Choroid plexus epithelial cell (primary cell): ENCODE results near the gene TMEM252.

Source experiments
- DNase-seq: peaks from one replicate; pipeline ENCODE4 v3.0.0-alpha.2; 2010; ENCODE audit warnings: low read depth
- H3K4me3 ChIP-seq: 2 replicates; pipeline ENCODE4 v1.5.1; 2011; ENCODE audit warnings: low read depth, mild to moderate bottlenecking, control low read depth, low read length, moderate library complexity
- CTCF ChIP-seq: conservative IDR thresholded peaks from 2 replicates; pipeline ENCODE4 v1.5.1; 2011; ENCODE audit warnings: low read depth, mild to moderate bottlenecking, control low read depth, inconsistent platforms, low read length, moderate library complexity

Gene TMEM252, protein sequence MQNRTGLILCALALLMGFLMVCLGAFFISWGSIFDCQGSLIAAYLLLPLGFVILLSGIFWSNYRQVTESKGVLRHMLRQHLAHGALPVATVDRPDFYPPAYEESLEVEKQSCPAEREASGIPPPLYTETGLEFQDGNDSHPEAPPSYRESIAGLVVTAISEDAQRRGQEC

DNA sequence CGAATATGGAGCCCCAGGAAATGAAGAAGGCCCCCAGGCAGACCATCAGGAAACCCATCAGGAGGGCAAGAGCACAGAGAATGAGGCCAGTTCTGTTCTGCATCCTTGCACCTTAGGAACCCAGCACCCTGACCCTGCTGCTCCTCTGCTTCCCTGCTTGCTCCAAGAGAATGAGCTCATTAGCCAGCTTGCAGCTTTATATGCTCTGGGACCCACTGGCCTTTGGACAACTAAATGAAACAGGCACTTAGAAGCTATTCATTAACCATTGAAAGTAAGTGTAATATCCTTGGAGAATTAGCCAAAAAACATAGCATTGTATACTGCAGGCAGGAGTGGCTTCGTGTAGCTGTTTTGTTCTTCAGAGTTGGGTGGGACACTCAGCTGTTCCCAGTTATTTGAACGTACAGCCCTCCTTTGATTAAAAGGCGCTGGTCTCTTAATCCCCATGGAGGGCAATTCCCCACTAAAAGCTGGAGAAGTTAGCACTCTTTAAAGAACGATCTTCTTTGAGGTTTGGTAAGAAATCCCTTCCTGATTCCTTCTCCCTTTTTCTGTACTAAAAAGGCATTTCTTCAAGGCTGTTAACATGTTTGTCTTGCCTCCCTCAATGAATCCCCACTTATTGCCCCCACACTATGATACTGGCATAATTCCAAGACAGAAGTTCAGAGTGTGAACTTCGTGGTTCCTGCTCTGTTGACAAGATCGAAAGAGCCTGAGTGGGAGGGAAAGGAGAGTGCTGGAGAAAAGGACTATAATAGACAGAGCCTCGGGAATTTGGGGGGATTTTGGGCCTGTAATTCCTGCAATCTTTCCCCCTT, at the start of gene TMEM252:
TSS of gene TMEM252 (minus strand) at position 172 of the 824 bp plus-strand sequence. CDS start at position 103, 69 bp downstream.
- DNase-seq: peak; percentile 52
- TF ChIP-seq CTCF: no peak
- no peak within 1 kb of the TSS for H3K4me3 ChIP-seq

DNA sequence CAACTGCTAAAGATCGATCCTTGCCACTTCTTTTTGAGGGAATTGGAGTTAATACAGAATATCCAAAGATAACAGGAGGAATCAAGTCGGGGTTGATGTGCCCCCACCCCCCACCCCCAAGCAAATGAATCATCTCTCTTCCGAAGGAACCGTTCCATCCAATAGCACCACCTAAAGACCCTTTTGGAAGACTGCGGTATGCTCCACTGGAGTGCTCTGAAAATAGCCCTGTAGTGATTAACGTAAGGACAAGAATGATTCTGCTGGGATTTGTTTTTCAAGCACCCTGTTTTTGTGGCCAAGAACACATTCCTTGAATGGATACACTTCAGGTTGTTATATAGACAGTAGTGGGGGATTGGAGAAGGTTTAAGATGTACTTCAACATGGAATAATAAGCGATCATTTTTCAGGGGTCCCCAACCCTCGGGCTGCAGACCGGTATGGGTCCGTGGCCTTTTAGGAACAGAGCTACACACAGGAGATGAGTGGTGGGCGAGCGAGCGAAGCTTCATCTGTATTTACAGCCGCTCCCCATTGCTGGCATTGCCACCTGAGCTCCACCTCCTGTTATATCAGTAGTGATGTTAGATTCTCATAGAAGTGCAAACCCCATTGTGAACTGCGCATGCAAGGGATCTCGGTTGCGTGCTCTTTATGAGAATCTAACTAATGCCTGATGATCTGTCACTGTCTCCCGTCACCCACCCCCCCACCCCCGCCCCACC, 44.5 kb upstream of the TMEM252 start:
- peak; percentile 15 for TF ChIP-seq CTCF
- no peak for DNase-seq
- no peak overlapping the region for H3K4me3 ChIP-seq

GRCh38 chr9:68584189-68585033, 43.7 kb upstream of the TMEM252 start:
- H3K4me3 ChIP-seq: no peak overlapping the region
- TF ChIP-seq CTCF: peak; percentile 100

DNA sequence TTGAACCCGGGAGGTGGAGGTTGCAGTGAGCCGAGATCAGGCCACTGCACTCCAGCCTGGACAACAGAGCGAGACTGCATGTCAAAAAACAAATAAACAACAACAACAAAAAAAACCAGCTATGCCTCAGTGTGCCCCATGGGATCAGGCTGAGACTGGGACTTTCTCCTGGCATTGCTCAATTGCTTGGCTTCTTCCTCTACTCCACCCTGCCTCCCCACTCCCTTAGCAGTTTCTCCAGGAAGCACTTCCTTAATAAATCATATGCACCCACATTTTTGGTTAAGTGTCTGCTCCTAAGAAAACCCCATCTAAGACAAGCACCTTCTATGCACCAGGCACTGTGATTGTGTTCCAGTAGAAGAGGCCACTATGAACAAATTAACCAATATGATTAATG, 41.0 kb upstream of the TMEM252 start:
- DNase-seq: no peak
- H3K4me3 ChIP-seq: no peak overlapping the region
- no peak for TF ChIP-seq CTCF

More at GRCh38 chr9:68584189-68585033, 43.7 kb upstream of the TMEM252 start:
- DNase-seq: peak; percentile 94

DNA sequence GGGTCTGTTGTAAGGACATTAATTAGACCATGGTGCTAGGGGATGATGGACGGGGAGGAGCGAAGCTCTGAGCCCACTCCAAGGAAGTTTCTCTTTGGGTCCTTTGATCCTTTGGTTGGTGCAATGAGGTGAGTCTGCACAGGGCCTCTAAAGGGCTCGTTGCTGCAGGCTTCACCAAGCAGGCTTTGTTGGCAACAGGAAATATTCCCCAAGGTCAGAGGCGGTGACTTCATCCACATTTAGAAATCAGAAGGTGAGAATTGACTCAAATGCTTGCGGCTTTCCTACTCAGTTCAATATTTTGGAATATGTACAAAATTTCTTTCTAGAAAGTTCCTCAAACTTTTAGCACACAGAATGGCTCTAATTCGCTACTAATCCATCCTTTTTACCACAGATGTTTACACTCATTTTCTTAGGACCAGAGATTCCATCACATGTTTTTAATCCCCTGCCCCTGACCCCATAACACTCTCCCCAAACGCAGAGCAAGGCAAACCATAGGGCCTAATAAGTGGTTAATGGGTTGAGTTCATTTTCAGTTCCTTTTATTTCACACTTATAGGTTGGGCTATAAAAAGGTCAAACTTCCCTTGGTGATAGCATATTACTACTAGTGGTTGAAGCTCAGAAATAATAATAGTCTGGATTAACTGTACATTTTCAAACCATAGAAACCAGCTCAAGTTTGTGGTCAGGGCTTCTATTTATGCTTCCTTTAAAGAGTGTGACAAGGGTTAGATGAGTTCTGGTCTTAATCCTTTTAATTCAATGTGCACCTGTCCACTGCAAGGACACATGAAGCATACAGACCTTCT, 37.3 kb upstream of the TMEM252 start:
- no peak for TF ChIP-seq CTCF
- no peak overlapping the region for H3K4me3 ChIP-seq
- no peak for DNase-seq

DNA sequence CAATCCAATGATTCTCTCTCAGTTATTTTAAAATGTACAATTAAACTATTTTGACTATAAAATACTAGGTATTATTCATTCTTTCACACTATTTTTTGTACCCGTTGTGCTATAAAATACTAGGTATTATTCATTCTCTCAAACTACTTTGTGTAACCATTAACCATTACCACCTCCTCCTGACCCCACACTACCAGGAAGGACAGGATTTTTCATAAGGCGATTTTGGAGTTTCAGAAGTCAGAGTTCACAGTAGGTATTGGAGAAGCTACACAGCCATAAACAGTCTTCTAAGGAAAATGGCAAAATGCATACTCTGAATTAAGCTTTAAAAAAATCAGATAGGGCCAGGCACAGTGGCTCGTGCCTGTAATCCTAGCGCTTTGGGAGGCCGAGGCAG, 35.1 kb upstream of the TMEM252 start:
- TF ChIP-seq CTCF: no peak
- DNase-seq: no peak
- no peak overlapping the region for H3K4me3 ChIP-seq
